ENCODE data around the gene AANAT.

AANAT gene

GRCh38 chr17:76467366-76467765 is at the start of gene AANAT:
TSS of gene AANAT (plus strand) at chr17:76467603. CDS start at chr17:76468747, 1,144 bp downstream.
- H3K4me3 ChIP-seq (replicated peaks in 1 of 2; ENCODE audit: low read depth in 2 of 2, low read length in 2 of 2): no peak within 1 kb of the TSS
- no peak for TF ChIP-seq CTCF (IDR thresholded peaks at IDR 0.05; ENCODE audit: low read depth, low read length)
- DNase-seq (ENCODE audit: low read depth in 2 of 2): no peak

- no peak for TF ChIP-seq CTCF (IDR thresholded peaks at IDR 0.05; ENCODE audit: low read depth, low read length)
- no peak for DNase-seq (ENCODE audit: low read depth in 2 of 2)
- H3K4me3 ChIP-seq (replicated peaks in 1 of 2; ENCODE audit: low read depth in 2 of 2, low read length in 2 of 2): no peak overlapping the region
Measured at GRCh38 chr17:76419576-76420260, 47.7 kb upstream of the AANAT start.

- TF ChIP-seq CTCF (IDR thresholded peaks at IDR 0.05; ENCODE audit: low read depth, low read length): no peak
- DNase-seq (ENCODE audit: low read depth in 2 of 2): no peak
- H3K4me3 ChIP-seq (replicated peaks in 1 of 2; ENCODE audit: low read depth in 2 of 2, low read length in 2 of 2): no peak overlapping the region
Measured at GRCh38 chr17:76420356-76421043, 46.9 kb upstream of the AANAT start.

- TF ChIP-seq CTCF (IDR thresholded peaks at IDR 0.05; ENCODE audit: low read depth, low read length): no peak
- H3K4me3 ChIP-seq (replicated peaks in 1 of 2; ENCODE audit: low read depth in 2 of 2, low read length in 2 of 2): no peak overlapping the region
- DNase-seq (ENCODE audit: low read depth in 2 of 2): peak in 1 of 2 donors; percentile 32
Measured at GRCh38 chr17:76421044-76421407, 46.4 kb upstream of the AANAT start.

- no peak for DNase-seq (ENCODE audit: low read depth in 2 of 2)
- TF ChIP-seq CTCF (IDR thresholded peaks at IDR 0.05; ENCODE audit: low read depth, low read length): no peak
- H3K4me3 ChIP-seq (replicated peaks in 1 of 2; ENCODE audit: low read depth in 2 of 2, low read length in 2 of 2): no peak overlapping the region
Measured at GRCh38 chr17:76422406-76422805, 45.0 kb upstream of the AANAT start.

GRCh38 chr17:76422860-76423259 is 44.5 kb upstream of the AANAT start:
- TF ChIP-seq CTCF (IDR thresholded peaks at IDR 0.05; ENCODE audit: low read depth, low read length): no peak
- DNase-seq (ENCODE audit: low read depth in 2 of 2): no peak
- H3K4me3 ChIP-seq (replicated peaks in 1 of 2; ENCODE audit: low read depth in 2 of 2, low read length in 2 of 2): no peak overlapping the region

Data from cardiac fibroblast (primary cell).